Activated CD4-positive, alpha-beta memory T cell treated with anti-CD3 and anti-CD28 coated beads, Interleukin-2, amount 10 ng/mL, durations not matched to agents 7 days and 5 days (primary cell): ENCODE results near the gene NMD3. TPM values are rescaled to one million over a fixed set of nuclear protein-coding genes. Genes with fewer than 3 reads are reported as not detected.

ENCODE experiments used
- CTCF ChIA-PET: fragments of 350-600 bp; sonication (Branson Sonifier 250); formaldehyde crosslinking; loops from one replicate; lab custom pipeline; 2021; ENCODE audit warnings: antibody characterized with exemption, inconsistent platforms; lab: Charles Lee
- POLR2A ChIA-PET: fragments of 350-600 bp; sonication (Branson Sonifier 250); formaldehyde crosslinking; loops from one replicate; lab custom pipeline; 2021; ENCODE audit warnings: antibody characterized with exemption; lab: Charles Lee
- DNase-seq: peaks from one replicate; pipeline ENCODE4 v3.0.0-alpha.2; 2020
- H3K27ac Mint-ChIP-seq: one replicate; pipeline ENCODE4 v1.8.0; 2021; ENCODE audit warnings: mild to moderate bottlenecking, mixed read lengths
- H3K27me3 Mint-ChIP-seq: one replicate; pipeline ENCODE4 v1.8.0; 2021; ENCODE audit warnings: mixed read lengths
- H3K36me3 Mint-ChIP-seq: one replicate; pipeline ENCODE4 v1.8.0; 2021; ENCODE audit warnings: low read depth, mixed read lengths
- H3K4me1 Mint-ChIP-seq: one replicate; pipeline ENCODE4 v1.8.0; 2021; ENCODE audit warnings: mixed read lengths
- H3K4me3 Mint-ChIP-seq: one replicate; pipeline ENCODE4 v1.8.0; 2021; ENCODE audit warnings: mild to moderate bottlenecking, mixed read lengths
- H3K9me3 Mint-ChIP-seq: one replicate; pipeline ENCODE4 v1.8.0; 2021; ENCODE audit warnings: mixed read lengths
- total RNA-seq, 2 experiments: library from RNA; stranded (reverse); gene quantifications; one replicate each; pipeline ENCODE4 v1.2.3, GENCODE V29; 2021

Gene NMD3
- total RNA-seq, 2 experiments from 2014 or later, result 44.0 to 46.6 TPM

- ChIA-PET CTCF (no interaction called here), POLR2A (interaction anchor here (1.8 kb wide), 1 partner anchor 8 kb away, joined by 6 read pairs; the partner anchor contains the start of gene NMD3)
Measured at GRCh38 chr3:161212906-161213305, 8.2 kb upstream of the NMD3 start.

DNA sequence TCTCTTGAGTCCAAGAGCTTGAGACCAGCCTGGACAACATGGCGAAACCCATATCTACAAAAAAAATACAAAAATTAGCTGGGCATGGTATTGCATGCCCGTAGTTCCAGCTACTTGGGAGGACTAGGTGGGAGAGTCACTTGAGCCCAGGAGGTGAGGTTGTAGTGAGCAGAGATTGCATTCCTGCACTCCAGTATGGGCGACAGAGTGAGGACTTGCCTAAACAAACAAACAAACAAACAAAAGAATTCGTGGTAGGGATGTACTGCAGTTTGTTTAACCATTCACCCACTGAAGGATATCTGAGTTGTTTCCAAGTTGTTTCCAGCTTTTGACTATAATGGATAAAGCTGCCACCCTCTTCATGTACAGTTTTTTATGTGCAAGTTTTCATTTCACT, 7.5 kb upstream of the NMD3 start:
- Mint-ChIP-seq H3K36me3 (no peaks in the 10 kb centered on the region), H3K27me3 (peaks cover 24% of the 10 kb centered on the region), H3K4me1 (no peaks in the 10 kb centered on the region), H3K9me3 (no peaks in the 10 kb centered on the region), H3K27ac (no peak overlapping the region), H3K4me3 (no peak overlapping the region)
- DNase-seq, result no peak
- POLR2A ChIA-PET, result no interaction called here
- CTCF ChIA-PET, result interaction anchor here (0.5 kb wide), 1 partner anchor 407 kb away, joined by 3 read pairs; no protein-coding TSS in a partner anchor

More at GRCh38 chr3:161212906-161213305, 8.2 kb upstream of the NMD3 start:
- H3K9me3 Mint-ChIP-seq, result no peaks in the 10 kb centered on the region
- DNase-seq, result no peak
- H3K4me1 Mint-ChIP-seq, result no peaks in the 10 kb centered on the region
- no peaks in the 10 kb centered on the region for H3K36me3 Mint-ChIP-seq
- peaks cover 24% of the 10 kb centered on the region for H3K27me3 Mint-ChIP-seq
- H3K4me3 Mint-ChIP-seq, result no peak overlapping the region
- no peak overlapping the region for H3K27ac Mint-ChIP-seq

- Mint-ChIP-seq H3K4me1 (peaks cover 4% of the 10 kb centered on the region), H3K27me3 (peaks cover 24% of the 10 kb centered on the region), H3K4me3 (no peak overlapping the region), H3K27ac (no peak overlapping the region), H3K36me3 (no peaks in the 10 kb centered on the region), H3K9me3 (no peaks in the 10 kb centered on the region)
- no peak for DNase-seq
- ChIA-PET CTCF (no interaction called here), POLR2A (no interaction called here)
Measured at GRCh38 chr3:161215185-161215584, 5.9 kb upstream of the NMD3 start.

DNA sequence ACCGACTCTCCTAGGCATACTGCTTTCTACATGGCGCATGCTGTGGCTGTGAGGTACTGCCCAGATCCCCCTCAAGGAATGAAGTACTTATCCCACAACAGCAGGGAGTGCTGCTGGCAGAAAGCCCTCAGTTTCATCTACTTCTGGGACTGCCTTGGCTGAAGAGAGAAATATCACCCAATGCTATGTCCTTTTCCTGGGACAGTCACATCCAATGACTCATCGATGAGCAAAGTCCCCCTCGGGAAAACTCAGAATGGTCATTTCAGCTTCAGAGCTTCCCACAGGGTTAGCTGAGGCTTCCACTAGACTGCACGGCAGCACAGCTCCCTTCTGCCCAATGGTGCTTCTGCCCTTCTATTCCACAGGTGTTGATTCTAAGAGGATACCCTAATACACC, 3.6 kb upstream of the NMD3 start:
- H3K27me3 Mint-ChIP-seq, result peaks cover 19% of the 10 kb centered on the region
- no peak overlapping the region for H3K27ac Mint-ChIP-seq
- no peaks in the 10 kb centered on the region for H3K9me3 Mint-ChIP-seq
- no peaks in the 10 kb centered on the region for H3K36me3 Mint-ChIP-seq
- peaks cover 15% of the 10 kb centered on the region for H3K4me1 Mint-ChIP-seq
- POLR2A ChIA-PET, result no interaction called here
- no peak overlapping the region for H3K4me3 Mint-ChIP-seq
- no peak for DNase-seq
- CTCF ChIA-PET, result no interaction called here

DNA sequence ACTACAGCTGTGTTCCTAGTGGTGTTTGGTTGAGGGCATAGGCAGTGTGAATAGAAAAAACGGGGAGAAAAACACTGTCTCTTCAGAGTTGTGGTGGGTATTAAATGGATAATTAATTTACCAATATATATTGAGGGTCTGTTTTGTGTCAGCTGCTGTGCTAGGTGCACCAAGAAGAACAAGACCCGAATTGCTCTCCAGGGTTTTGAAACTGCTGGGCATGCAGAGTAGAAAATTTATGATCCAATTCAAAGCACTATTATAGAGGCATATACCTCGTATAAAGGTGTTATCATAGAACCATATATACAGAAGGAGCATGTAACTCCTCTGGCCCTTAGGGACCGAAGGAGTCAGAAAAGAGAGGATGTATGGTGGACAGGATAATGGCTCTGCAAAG, 1.6 kb upstream of the NMD3 start:
- H3K27ac Mint-ChIP-seq, result no peak overlapping the region
- peaks cover 15% of the 10 kb centered on the region for H3K27me3 Mint-ChIP-seq
- CTCF ChIA-PET, result no interaction called here
- H3K36me3 Mint-ChIP-seq, result peaks cover 8% of the 10 kb centered on the region
- no peak for DNase-seq
- peak overlapping the region; percentile 33 for H3K4me3 Mint-ChIP-seq
- POLR2A ChIA-PET, result no interaction called here
- H3K9me3 Mint-ChIP-seq, result no peaks in the 10 kb centered on the region
- peaks cover 30% of the 10 kb centered on the region for H3K4me1 Mint-ChIP-seq

- Mint-ChIP-seq H3K9me3 (no peaks in the 10 kb centered on the region), H3K27ac (peak overlapping the region; percentile 76), H3K4me3 (peak overlapping the region; percentile 90), H3K4me1 (peaks cover 35% of the 10 kb centered on the region), H3K27me3 (no peaks in the 10 kb centered on the region), H3K36me3 (peaks cover 16% of the 10 kb centered on the region)
- DNase-seq, result peak; percentile 23
- ChIA-PET CTCF (interaction anchor here (0.7 to 2.4 kb wide), 6 partner anchors 9 to 838 kb away, joined by 3 to 6 read pairs (median 3); no protein-coding TSS in a partner anchor), POLR2A (interaction anchor here (1.1 to 1.9 kb wide), 11 partner anchors 9 to 822 kb away, joined by 3 to 8 read pairs (median 4); partner anchors contain the start of genes B3GALNT1, KPNA4, PPM1L and SMC4)
Measured at GRCh38 chr3:161221806-161222600, 892 bp downstream of the NMD3 start.

DNA sequence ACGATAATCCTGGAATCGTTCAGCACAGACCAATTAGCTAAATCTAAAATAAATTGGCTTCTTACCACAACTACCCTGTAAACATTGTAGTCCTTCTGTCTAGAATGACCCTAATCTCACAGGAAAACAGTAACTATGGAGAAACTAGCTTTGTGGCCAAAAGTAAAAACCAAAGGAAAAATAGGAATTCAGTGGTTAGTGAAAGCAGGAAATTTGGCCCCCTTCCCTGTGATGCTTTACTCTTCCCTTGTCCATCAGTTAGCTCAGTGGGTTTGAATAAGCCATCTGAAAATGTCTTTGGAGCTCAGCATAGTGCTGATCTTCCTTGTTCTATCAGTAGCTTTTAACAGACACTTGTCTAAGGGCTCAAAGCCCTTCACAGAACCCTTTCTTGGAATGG, 1.6 kb downstream of the NMD3 start:
- POLR2A ChIA-PET, result interaction anchor here (1.3 to 1.9 kb wide), 6 partner anchors 9 to 823 kb away, joined by 3 to 8 read pairs (median 4); partner anchors contain the start of genes B3GALNT1, PPM1L and SMC4
- Mint-ChIP-seq H3K27ac (no peak overlapping the region), H3K4me1 (peaks cover 35% of the 10 kb centered on the region), H3K4me3 (peak overlapping the region; percentile 90), H3K9me3 (no peaks in the 10 kb centered on the region), H3K36me3 (peaks cover 18% of the 10 kb centered on the region), H3K27me3 (no peaks in the 10 kb centered on the region)
- CTCF ChIA-PET, result interaction anchor here (0.7 to 2.4 kb wide), 3 partner anchors 8 to 838 kb away, joined by 3 to 6 read pairs (median 4); no protein-coding TSS in a partner anchor
- DNase-seq, result no peak

DNA sequence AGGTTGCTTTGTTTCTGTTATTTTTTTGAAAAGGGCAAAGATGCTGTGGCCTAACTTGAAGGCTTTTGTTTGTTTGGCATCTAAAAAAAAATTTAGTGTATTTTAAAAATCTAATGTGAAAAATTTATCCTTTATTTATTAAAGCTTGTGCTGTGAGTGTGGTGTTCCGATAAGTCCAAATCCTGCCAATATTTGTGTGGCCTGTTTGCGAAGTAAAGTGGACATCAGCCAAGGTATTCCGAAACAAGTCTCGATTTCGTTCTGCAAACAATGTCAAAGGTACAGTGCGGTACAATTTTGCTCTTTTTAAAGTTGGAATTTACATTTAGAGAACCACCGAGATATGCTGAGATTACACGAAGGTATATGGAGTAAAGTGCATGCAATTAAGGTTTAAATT, 3.7 kb downstream of the NMD3 start:
- POLR2A ChIA-PET, result no interaction called here
- Mint-ChIP-seq H3K27ac (no peak overlapping the region), H3K9me3 (no peaks in the 10 kb centered on the region), H3K4me1 (peaks cover 33% of the 10 kb centered on the region), H3K36me3 (peaks cover 18% of the 10 kb centered on the region), H3K27me3 (no peaks in the 10 kb centered on the region), H3K4me3 (no peak overlapping the region)
- CTCF ChIA-PET, result no interaction called here
- DNase-seq, result no peak

GRCh38 chr3:161230621-161231171, 9.6 kb downstream of the NMD3 start:
- Mint-ChIP-seq H3K4me1 (peaks cover 1% of the 10 kb centered on the region), H3K27ac (no peak overlapping the region), H3K36me3 (peaks cover 21% of the 10 kb centered on the region), H3K27me3 (no peaks in the 10 kb centered on the region), H3K9me3 (no peaks in the 10 kb centered on the region), H3K4me3 (no peak overlapping the region)
- POLR2A ChIA-PET, result interaction anchor here (0.7 to 1.7 kb wide), 3 partner anchors 9 to 223 kb away, joined by 3 to 8 read pairs (median 5); partner anchors contain the start of gene NMD3
- no peak for DNase-seq
- CTCF ChIA-PET, result interaction anchor here (2.0 kb wide), 1 partner anchor 9 kb away, joined by 6 read pairs; the partner anchor contains the start of gene NMD3

DNA sequence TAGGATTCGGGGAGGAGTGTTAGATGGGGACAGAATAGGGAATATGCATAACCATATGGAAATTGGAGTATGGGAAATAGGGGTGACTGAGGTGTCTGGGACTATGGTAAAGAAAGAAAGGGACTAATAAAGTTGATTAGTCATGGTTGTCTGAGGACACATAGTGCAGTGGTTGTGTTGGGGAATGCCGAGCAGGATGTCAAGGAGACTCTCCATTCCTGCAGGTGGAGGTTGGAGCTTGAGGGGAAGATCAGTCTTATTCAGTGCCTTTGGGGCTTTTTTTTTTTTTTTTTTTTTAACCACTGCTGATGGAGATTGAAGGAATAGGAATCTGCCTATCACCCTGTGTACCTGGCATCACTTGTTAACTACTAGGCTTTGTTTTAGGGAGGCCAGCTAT, 10.8 kb downstream of the NMD3 start:
- POLR2A ChIA-PET, result interaction anchor here (0.5 to 1.7 kb wide), 3 partner anchors 10 to 28 kb away, joined by 3 to 8 read pairs (median 5); partner anchors contain the start of gene NMD3
- H3K27ac Mint-ChIP-seq, result no peak overlapping the region
- CTCF ChIA-PET, result interaction anchor here (0.7 to 2.0 kb wide), 2 partner anchors 10 to 127 kb away, joined by 5 to 6 read pairs; partner anchors contain the start of genes B3GALNT1 and NMD3

GRCh38 chr3:161233557-161233956, 12.4 kb downstream of the NMD3 start:
- Mint-ChIP-seq H3K4me3 (no peak overlapping the region), H3K36me3 (peaks cover 35% of the 10 kb centered on the region), H3K4me1 (peaks cover 4% of the 10 kb centered on the region), H3K27ac (no peak overlapping the region), H3K27me3 (no peaks in the 10 kb centered on the region), H3K9me3 (no peaks in the 10 kb centered on the region)
- no peak for DNase-seq
- ChIA-PET CTCF (no interaction called here), POLR2A (interaction anchor here (0.7 to 1.1 kb wide), 2 partner anchors 10 to 11 kb away, joined by 3 to 5 read pairs; no protein-coding TSS in a partner anchor)

More for the DNA sequence above, 10.8 kb downstream of the NMD3 start:
- Mint-ChIP-seq H3K27me3 (no peaks in the 10 kb centered on the region), H3K4me1 (peaks cover 4% of the 10 kb centered on the region), H3K36me3 (peaks cover 28% of the 10 kb centered on the region), H3K4me3 (no peak overlapping the region), H3K9me3 (no peaks in the 10 kb centered on the region)
- no peak for DNase-seq

- DNase-seq, result no peak
- Mint-ChIP-seq H3K27me3 (no peaks in the 10 kb centered on the region), H3K9me3 (no peaks in the 10 kb centered on the region), H3K4me3 (no peak overlapping the region), H3K27ac (no peak overlapping the region), H3K4me1 (peaks cover 4% of the 10 kb centered on the region), H3K36me3 (peaks cover 46% of the 10 kb centered on the region)
- ChIA-PET CTCF (no interaction called here), POLR2A (interaction anchor here (1.2 kb wide), 1 partner anchor 14 kb away, joined by 3 read pairs; no protein-coding TSS in a partner anchor)
Measured at GRCh38 chr3:161236240-161236639, 15.1 kb downstream of the NMD3 start.

DNA sequence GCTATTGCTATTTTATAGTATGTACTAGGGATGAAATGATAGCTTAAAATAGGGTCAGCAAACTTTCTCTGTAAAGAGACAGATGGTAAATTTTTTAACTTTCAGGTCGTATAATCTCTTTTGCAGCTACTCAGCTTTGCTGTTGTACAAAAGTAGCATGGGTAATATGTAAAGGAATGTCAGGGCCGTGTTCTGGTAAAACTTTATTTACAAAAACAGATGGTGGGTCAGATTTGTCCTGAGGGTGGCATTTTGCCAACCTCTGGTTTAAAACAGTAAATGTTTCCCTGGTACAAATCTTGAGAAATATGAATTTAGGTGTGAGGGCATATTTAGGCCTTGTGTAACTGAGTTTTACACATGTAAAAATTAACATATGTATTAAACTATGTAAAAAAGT, 18.6 kb downstream of the NMD3 start:
- DNase-seq, result no peak
- ChIA-PET CTCF (no interaction called here), POLR2A (no interaction called here)
- Mint-ChIP-seq H3K36me3 (peaks cover 51% of the 10 kb centered on the region), H3K4me3 (no peak overlapping the region), H3K27me3 (no peaks in the 10 kb centered on the region), H3K9me3 (no peaks in the 10 kb centered on the region), H3K4me1 (peaks cover 4% of the 10 kb centered on the region), H3K27ac (no peak overlapping the region)
